NOMO-1 treated with dmso at 0.1 percent for 144 hours (cell line): ENCODE results near the gene RNF13.
"Not testable (repeated sequence)": the region's sequence is repeated elsewhere in the genome, so short reads cannot be mapped to it uniquely, and the experiment has no call there.

Source experiments
- DNase-seq: peaks from one replicate; lab custom pipeline; 2025; ENCODE audit not compliant: unreplicated experiment; lab: John Stamatoyannopoulos, UW

Gene RNF13

GRCh38 chr3:149895339-149895738 lies 82.3 kb downstream of the RNF13 start:
- DNase-seq = no peak

DNA sequence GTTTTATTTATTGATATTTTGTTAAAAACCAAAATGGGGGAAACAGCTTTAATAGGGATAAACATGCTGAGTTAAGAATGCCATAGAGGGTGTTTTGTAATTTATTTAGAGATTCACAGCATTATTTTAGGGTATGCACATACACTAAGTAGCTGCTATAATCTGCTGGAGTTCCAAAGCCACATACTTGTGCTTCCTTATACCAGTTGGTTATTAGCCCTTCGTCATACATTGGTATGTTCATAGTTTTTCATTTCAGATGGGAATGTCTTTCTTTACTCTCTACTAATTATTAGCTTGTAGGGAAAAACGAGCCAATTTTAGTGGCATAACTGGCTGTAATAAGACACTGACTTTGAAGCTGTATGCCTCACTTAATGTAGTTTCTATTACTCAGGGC lies 82.8 kb downstream of the RNF13 start:
- no peak for DNase-seq

GRCh38 chr3:149898771-149899170 lies 85.8 kb downstream of the RNF13 start:
- no peak for DNase-seq

DNA sequence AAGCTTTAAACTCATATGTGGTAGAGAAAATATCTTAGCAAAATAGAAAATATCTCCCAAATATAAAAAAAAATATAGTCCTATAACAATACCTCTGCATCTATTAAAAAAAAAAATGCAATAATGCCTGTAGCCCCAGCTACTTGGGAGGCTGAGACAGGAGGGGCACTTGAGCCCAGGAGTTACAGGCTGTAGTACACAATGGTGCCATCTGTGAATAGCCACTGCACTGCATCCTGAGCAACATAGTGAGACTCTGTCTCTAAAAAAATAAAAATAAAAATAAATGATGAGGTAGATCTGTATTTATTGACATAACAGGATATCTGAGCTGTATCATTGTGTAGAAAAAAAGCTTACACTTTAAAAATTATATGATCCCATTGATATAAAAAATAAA lies 87.3 kb downstream of the RNF13 start:
- DNase-seq = no peak

DNA sequence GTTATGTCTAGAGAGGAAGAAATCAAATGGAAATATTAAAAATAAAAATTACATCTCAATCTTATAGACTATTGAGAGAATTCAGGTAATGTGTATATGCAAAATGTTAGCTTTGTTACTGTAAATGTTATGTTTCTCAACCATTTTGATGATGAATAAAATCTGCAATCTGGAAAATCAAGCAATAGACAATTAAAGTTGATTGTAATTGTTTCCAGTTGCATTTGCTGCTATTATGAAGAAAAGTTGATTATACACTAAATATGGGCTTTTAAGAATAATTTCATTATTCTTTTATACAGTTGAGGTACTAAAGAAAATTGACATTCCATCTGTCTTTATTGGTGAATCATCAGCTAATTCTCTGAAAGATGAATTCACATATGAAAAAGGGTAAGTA lies 88.8 kb downstream of the RNF13 start:
- no peak for DNase-seq

DNA sequence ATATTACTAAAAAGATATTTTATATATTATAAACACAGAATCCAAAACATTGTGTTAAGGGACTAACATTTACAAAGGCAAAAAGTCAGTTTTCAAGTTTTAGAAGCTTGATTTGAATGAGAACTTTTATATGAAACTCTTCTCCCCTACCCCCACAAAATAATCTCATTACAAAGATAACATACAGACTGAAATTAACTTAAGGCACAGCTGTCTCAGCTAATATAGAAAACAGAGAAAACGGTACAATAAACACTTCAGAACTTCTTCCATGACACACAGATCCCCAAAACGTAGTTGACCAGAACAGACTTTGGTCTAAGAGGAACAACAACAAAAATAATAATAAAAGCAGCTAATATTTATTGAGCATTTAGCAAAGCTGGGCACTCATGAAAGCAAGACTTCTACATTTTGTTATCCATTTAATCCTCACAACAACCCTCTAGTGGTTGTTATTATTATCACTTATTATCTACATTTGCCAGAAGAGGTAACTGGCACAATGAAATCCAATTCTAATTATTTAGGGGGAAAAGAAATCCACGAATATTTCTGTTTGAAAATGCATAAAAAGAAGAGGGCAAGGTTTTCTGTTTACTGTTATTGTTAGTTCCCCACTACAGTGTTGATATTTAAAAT lies 89.6 kb downstream of the RNF13 start:
- DNase-seq = no peak

GRCh38 chr3:149906036-149906435 lies 93.0 kb downstream of the RNF13 start:
- DNase-seq = no peak

- no peak for DNase-seq
Measured at GRCh38 chr3:149908424-149908957, 95.5 kb downstream of the RNF13 start.

GRCh38 chr3:149909923-149910322 lies 96.9 kb downstream of the RNF13 start:
- no peak for DNase-seq

- no peak for DNase-seq
Measured at GRCh38 chr3:149917124-149917667, 104.2 kb downstream of the RNF13 start.

GRCh38 chr3:149919509-149919908 lies 106.5 kb downstream of the RNF13 start:
- no peak for DNase-seq

GRCh38 chr3:149920119-149920518 lies 107.1 kb downstream of the RNF13 start:
- no peak for DNase-seq

GRCh38 chr3:149933008-149933407 lies 120.0 kb downstream of the RNF13 start:
- no peak for DNase-seq

- DNase-seq = no peak
Measured at GRCh38 chr3:149933858-149934257, 120.8 kb downstream of the RNF13 start.

GRCh38 chr3:149934524-149934923 lies 121.5 kb downstream of the RNF13 start:
- no peak for DNase-seq

GRCh38 chr3:149936812-149937230 lies 123.8 kb downstream of the RNF13 start:
- DNase-seq = peak; percentile 22

- not testable (repeated sequence) for DNase-seq
Measured at GRCh38 chr3:149938392-149939055, 125.5 kb downstream of the RNF13 start.

DNA sequence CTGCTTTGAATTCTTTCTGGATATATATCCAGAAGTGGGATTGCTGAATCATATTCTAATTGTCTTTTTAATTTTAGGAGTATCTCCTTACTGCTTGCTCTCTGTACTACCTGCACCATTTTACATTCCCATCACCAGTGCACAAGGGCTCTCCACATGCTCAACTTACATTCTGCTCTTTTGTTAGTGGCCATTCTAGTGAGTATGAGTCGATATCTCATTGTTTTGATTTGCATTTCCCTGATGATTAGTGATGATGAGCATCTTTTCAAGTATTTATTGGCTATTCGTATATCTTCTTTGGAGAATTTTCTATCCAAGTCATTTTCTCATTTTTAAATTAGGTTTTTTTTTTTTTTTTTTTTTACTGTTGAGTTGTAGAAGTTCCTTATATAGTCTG lies 128.2 kb downstream of the RNF13 start:
- DNase-seq = no peak

DNA sequence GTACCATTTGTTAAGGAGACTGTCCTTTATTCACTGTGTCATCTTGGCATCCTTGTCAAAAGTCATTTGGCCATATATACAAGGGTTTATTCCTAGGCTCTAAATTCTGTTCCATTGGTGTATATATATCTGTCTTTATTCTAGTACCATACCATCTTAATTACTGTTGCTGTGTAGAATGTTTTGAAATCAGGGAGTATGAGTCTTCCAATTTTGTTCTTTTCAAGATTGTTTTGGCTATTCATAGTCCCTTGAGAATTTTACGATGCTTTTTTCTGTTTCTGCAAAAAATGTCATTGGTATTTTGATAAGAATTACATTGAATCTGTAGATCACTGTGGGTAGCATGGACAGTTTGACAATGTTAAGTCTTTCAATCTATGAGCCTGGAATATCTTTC lies 128.9 kb downstream of the RNF13 start:
- no peak for DNase-seq

DNA sequence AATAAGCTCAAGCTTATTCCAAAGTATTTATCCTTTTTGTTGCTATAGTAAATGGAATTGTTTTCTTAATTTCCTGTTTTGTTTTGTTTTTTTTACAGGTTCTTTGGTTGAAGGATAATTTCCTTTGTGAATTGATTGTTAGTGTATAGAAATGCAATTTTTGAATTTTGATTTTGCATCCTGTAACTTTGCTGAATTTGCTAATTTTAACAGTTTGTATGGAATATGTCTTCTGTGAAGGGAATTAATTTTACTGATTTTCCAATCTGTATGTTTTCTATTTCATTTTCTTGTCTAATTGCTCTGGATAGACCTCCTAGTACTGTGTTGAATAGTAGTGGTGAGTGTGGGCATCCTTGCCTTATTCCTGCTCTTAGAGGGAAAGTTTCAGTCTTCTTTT lies 129.4 kb downstream of the RNF13 start:
- no peak for DNase-seq

DNA sequence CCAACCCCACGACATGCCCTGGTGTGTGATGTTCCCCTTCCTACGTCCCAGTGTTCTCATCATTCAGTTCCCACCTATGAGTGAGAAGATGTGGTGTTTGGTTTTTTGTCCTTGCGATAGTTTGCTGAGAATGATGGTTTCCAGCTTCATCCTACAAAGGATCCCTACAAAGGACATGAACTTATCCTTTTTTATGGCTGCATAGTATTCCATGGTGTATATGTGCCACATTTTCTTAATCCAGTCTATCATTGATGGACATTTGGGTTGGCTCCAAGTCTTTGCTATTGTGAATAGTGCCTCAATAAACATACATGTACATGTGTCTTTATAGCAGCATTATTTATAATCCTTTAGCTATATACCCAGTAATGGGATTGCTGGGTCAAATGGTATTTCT lies 131.0 kb downstream of the RNF13 start:
- not testable (repeated sequence) for DNase-seq

GRCh38 chr3:149947231-149947630 lies 134.2 kb downstream of the RNF13 start:
- DNase-seq = peak; percentile 66
